GM18499 (cell line): Measurements from ENCODE around the gene TUBA1A.
"Not testable (repeated sequence)": the region's sequence is repeated elsewhere in the genome, so short reads cannot be mapped to it uniquely, and the experiment has no call there.

Experiments used
- ATAC-seq: cut with Tn5 transposase; IDR thresholded peaks from one replicate; pipeline ENCODE4 v1.9.1; 2021; ENCODE audit warnings: moderate number of reproducible peaks; ENCODE audit not compliant: insufficient read depth, unreplicated experiment

The TUBA1A gene

GRCh38 chr12:49201595-49202295, 12.9 kb upstream of the TUBA1A start:
- no peak for ATAC-seq

GRCh38 chr12:49200919-49201594, 12.2 kb upstream of the TUBA1A start:
- no peak for ATAC-seq

GRCh38 chr12:49198431-49199155, 9.7 kb upstream of the TUBA1A start:
- no peak for ATAC-seq

DNA sequence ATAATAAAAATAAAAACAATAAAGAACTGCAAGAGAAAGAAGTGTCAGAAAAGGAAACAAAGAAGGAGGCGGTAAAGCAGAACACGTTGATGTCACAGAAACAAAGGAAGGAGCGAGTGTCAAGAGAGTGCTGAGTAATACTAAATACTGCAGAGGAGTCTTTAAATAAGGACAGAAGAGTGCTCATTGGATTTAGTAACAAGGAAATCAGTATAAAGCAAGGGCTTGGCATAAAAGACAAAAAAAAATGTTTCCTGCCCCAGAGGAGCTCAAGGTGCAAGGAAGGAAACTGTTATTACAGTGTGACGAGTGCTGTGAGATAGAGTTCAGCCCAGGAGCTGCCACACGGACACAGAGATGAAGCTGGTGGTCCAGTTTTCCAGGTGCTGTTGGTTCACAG, 8.4 kb upstream of the TUBA1A start:
- no peak for ATAC-seq

GRCh38 chr12:49195736-49196135, 6.9 kb upstream of the TUBA1A start:
- ATAC-seq, result no peak

DNA sequence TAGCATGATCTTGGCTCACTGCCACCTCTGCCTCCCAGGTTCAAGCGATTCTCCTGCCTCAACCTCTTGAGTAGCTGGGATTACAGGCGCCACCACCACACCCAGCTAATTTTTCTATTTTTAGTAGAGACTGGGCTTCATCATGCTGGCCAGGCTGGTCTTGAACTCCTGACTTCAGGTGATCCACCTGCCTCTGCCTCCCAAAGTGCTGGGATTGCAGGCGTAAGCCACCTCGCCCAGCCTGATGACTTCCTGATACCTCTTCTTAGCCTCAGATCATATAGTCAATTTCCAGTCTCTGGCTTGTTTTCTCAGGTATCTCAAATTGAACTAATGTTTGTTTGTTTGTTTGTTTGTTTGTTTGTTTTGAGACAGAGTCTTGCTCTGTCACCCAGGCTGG, 4.9 kb upstream of the TUBA1A start:
- not testable (repeated sequence) for ATAC-seq

- not testable (repeated sequence) for ATAC-seq
Observed at GRCh38 chr12:49191498-49191897, 2.6 kb upstream of the TUBA1A start.

GRCh38 chr12:49190974-49191373, 2.1 kb upstream of the TUBA1A start:
- no peak for ATAC-seq

GRCh38 chr12:49189731-49190716, 1.1 kb upstream of the TUBA1A start:
- ATAC-seq, result no peak

DNA sequence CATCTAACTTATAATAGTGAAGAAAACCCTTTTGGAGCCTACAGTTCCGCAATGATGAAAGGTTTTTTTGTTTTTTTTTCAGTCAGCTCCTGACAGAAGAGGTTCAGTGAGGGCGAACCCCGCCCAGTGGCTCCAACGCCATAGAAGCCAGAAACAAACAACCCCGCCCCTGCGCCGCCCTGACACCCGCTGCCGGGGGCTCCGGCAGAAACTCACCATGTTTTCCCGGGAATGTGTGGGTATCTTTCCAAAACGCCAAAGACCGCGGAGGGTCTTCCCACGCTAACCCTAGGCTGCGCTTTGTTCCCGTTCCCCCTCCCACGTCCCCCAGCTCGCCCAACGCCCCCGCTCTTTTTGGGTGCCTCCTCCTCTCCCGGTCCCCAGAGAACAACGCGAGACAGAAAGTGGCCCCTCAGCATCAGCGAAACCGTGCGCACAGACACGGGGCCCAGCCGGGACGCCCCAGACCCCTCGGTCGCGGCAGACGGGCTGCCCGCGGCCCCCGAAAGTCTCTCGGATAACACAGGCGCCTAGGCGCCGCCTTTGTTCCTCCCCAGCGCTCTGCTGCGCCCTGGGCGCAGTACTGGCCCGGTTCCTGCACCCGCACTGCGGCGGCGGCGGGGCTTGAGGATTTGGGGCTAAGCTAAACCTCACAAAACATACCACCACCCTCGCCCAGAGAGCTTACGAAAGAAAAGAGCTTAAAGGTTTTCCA, 522 bp downstream of the TUBA1A start:
- ATAC-seq, result peak; percentile 18

GRCh38 chr12:49187184-49187583, 1.7 kb downstream of the TUBA1A start:
- no peak for ATAC-seq

- not testable (repeated sequence) for ATAC-seq
Observed at GRCh38 chr12:49186307-49186706, 2.6 kb downstream of the TUBA1A start.

DNA sequence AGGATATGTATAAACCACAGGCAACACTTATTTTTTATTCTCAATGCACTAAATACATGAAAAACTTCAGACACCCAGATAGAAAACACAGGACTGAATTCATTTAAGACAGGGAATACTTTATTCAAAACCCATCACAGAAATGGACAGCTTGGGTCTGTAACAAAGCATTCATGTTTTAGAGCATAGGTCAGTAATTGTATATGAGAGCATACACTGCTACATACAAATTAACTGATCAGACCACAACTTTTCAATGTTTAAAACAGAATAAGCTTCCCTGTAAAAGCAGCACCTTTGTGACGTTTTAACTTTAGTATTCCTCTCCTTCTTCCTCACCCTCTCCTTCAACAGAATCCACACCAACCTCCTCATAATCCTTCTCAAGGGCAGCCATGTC, 4.2 kb downstream of the TUBA1A start:
- ATAC-seq, result not testable (repeated sequence)

GRCh38 chr12:49183214-49183950, 5.5 kb downstream of the TUBA1A start:
- ATAC-seq, result not testable (repeated sequence)

GRCh38 chr12:49174218-49174617, 14.7 kb downstream of the TUBA1A start:
- no peak for ATAC-seq

DNA sequence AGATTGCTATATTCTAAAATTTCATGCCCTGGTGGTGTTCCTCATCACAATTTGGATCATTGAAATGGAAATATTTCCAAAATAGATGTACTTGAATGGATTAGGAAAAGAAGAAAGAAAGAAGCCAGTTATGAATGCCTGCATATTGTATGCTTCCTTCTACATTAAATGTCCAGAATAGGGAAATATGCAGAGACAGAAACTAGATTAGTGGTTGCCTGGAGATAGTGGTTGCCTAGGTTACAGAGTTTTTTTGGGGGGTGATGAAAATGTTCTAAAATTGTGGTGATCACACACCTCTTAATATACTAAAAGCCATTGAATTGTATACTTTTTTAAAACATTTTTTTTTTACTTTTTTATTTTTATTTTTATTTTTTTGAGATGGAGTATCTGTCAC, 18.0 kb downstream of the TUBA1A start:
- no peak for ATAC-seq

GRCh38 chr12:49165114-49165513, 23.8 kb downstream of the TUBA1A start:
- no peak for ATAC-seq

DNA sequence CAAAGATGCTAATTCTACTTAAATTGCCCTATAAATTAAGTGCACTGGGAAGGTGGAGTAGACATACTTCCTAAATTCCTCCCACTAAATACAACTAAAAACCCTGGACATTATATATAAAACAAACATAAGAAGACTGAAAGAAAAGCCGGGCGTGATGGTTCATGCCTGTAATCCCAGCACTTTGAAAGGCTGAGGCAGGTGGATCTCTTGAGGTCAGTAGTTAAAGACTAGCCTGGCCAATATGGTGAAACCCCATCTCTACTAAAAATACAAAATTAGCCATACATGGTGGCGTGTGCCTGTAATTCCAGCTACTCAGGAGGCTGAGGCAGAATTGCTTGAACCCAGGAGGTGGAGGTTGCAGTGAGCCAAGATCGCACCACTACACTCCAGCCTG, 27.0 kb downstream of the TUBA1A start:
- ATAC-seq, result not testable (repeated sequence)
